Activated B cell treated with CpG ODN at 0.5 μM for 24 hours (primary cell): ENCODE measurements around the gene LRATD1. TPM values are rescaled to one million over a fixed set of nuclear protein-coding genes. Genes with fewer than 3 reads are reported as not detected.

Experiments used
- ATAC-seq: fragments of 200-7000 bp; cut with Tn5 transposase; one replicate; pipeline ENCODE4 v1.10.0; 2021; ENCODE audit warnings: low read depth, mild to moderate bottlenecking, moderate library complexity
- CTCF ChIA-PET: fragments of 350-600 bp; sonication (Branson Sonifier 250); formaldehyde crosslinking; loops from one replicate; lab custom pipeline; 2021; ENCODE audit warnings: antibody characterized with exemption; lab: Charles Lee
- POLR2A ChIA-PET: fragments of 350-600 bp; sonication (Branson Sonifier 250); formaldehyde crosslinking; loops from one replicate; lab custom pipeline; 2021; ENCODE audit warnings: antibody characterized with exemption; lab: Charles Lee
- DNase-seq: peaks from one replicate; pipeline ENCODE4 v3.0.0; 2022
- H3K27ac Mint-ChIP-seq: one replicate; pipeline ENCODE4 v1.8.0; 2020; ENCODE audit warnings: mixed read lengths
- H3K27me3 Mint-ChIP-seq: one replicate; pipeline ENCODE4 v1.8.0; 2021; ENCODE audit warnings: mixed read lengths
- H3K36me3 Mint-ChIP-seq: one replicate; pipeline ENCODE4 v1.8.0; 2021; ENCODE audit warnings: low read depth, mixed read lengths
- H3K4me1 Mint-ChIP-seq: one replicate; pipeline ENCODE4 v1.8.0; 2021; ENCODE audit warnings: mixed read lengths
- H3K4me3 Mint-ChIP-seq: one replicate; pipeline ENCODE4 v1.8.0; 2020; ENCODE audit warnings: mild to moderate bottlenecking, mixed read lengths
- H3K9me3 Mint-ChIP-seq: one replicate; pipeline ENCODE4 v1.8.0; 2020; ENCODE audit warnings: mixed read lengths
- intact Hi-C: fragments of 100-400 bp; cut with micrococcal nuclease; formaldehyde crosslinking; loops from one replicate; pipeline ENCODE4 v1.15.1; 2024
- total RNA-seq: library from RNA; stranded (reverse); gene quantifications from 2 replicates; pipeline ENCODE4 v1.2.3, GENCODE V29; 2022
- TF ChIP-seq, protein P1 (sequence below): fragments of 200-600 bp; IDR thresholded peaks from one replicate; pipeline ENCODE4 v1.8.0; 2022; ENCODE audit warnings: antibody characterized with exemption, mild to moderate bottlenecking

Gene LRATD1
- total RNA-seq, 1 donor from 2014 or later = not detected

GRCh38 chr2:14631406-14632040 is 994 bp upstream of the LRATD1 start:
- H3K36me3 Mint-ChIP-seq = no peaks in the 10 kb centered on the region
- ATAC-seq = no peak
- TF ChIP-seq, protein P1, sequence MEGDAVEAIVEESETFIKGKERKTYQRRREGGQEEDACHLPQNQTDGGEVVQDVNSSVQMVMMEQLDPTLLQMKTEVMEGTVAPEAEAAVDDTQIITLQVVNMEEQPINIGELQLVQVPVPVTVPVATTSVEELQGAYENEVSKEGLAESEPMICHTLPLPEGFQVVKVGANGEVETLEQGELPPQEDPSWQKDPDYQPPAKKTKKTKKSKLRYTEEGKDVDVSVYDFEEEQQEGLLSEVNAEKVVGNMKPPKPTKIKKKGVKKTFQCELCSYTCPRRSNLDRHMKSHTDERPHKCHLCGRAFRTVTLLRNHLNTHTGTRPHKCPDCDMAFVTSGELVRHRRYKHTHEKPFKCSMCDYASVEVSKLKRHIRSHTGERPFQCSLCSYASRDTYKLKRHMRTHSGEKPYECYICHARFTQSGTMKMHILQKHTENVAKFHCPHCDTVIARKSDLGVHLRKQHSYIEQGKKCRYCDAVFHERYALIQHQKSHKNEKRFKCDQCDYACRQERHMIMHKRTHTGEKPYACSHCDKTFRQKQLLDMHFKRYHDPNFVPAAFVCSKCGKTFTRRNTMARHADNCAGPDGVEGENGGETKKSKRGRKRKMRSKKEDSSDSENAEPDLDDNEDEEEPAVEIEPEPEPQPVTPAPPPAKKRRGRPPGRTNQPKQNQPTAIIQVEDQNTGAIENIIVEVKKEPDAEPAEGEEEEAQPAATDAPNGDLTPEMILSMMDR = no peak
- POLR2A ChIA-PET = no interaction called here
- no peaks in the 10 kb centered on the region for H3K9me3 Mint-ChIP-seq
- peaks cover 35% of the 10 kb centered on the region for H3K27me3 Mint-ChIP-seq
- DNase-seq = no peak
- no peak overlapping the region for H3K27ac Mint-ChIP-seq
- no peak overlapping the region for H3K4me3 Mint-ChIP-seq
- intact Hi-C loops = no loop called here
- H3K4me1 Mint-ChIP-seq = no peaks in the 10 kb centered on the region
- CTCF ChIA-PET = no interaction called here

DNA sequence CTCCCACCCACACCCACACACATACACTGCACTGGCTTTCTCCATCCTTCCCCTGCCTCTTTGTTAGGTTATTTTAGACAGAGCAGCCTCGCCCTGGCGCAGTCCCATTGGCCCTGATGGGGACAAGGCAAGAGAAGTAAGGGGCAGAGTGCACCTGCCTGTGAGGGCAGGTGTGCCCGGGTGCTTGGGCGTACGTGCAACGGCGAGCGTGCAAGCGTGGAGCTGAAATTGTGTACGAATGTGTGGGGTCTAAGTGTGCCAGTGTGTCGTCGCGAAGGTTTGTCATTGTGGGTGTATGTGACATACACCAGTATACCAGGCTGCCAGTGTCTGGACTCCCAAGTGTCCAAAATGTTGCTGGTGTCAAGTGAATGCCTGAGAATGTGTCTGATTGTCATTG is 544 bp downstream of the LRATD1 start:
- no peaks in the 10 kb centered on the region for H3K36me3 Mint-ChIP-seq
- no peak for DNase-seq
- H3K4me3 Mint-ChIP-seq = no peak overlapping the region
- intact Hi-C loops = no loop called here
- POLR2A ChIA-PET = no interaction called here
- H3K4me1 Mint-ChIP-seq = no peaks in the 10 kb centered on the region
- H3K27ac Mint-ChIP-seq = no peak overlapping the region
- TF ChIP-seq, protein P1 = no peak
- H3K27me3 Mint-ChIP-seq = peaks cover 41% of the 10 kb centered on the region
- CTCF ChIA-PET = no interaction called here
- ATAC-seq = no peak
- no peaks in the 10 kb centered on the region for H3K9me3 Mint-ChIP-seq

- no peaks in the 10 kb centered on the region for H3K9me3 Mint-ChIP-seq
- H3K27me3 Mint-ChIP-seq = peaks cover 40% of the 10 kb centered on the region
- POLR2A ChIA-PET = no interaction called here
- TF ChIP-seq, protein P1 = no peak
- no peaks in the 10 kb centered on the region for H3K4me1 Mint-ChIP-seq
- no peak for ATAC-seq
- H3K36me3 Mint-ChIP-seq = no peaks in the 10 kb centered on the region
- intact Hi-C loops = no loop called here
- no peak overlapping the region for H3K27ac Mint-ChIP-seq
- no peak overlapping the region for H3K4me3 Mint-ChIP-seq
- DNase-seq = no peak
- CTCF ChIA-PET = no interaction called here
These were observed 1.1 kb downstream of the LRATD1 start for GRCh38 chr2:14633461-14634181.

- ChIA-PET POLR2A (no interaction called here), CTCF (no interaction called here)
- peaks cover 40% of the 10 kb centered on the region for H3K27me3 Mint-ChIP-seq
These were observed 1.6 kb downstream of the LRATD1 start for GRCh38 chr2:14634182-14634488.

More at GRCh38 chr2:14634182-14634488, 1.6 kb downstream of the LRATD1 start:
- intact Hi-C loops = no loop called here
- ATAC-seq (no peak), DNase-seq (no peak)
- Mint-ChIP-seq H3K27ac (no peak overlapping the region), H3K36me3 (no peaks in the 10 kb centered on the region), H3K4me1 (no peaks in the 10 kb centered on the region), H3K4me3 (no peak overlapping the region), H3K9me3 (no peaks in the 10 kb centered on the region)
- TF ChIP-seq, protein P1 = no peak
